Measurements from ENCODE around the gene KANTR. TPM values are rescaled to one million over a fixed set of nuclear protein-coding genes. Genes with fewer than 3 reads are reported as not detected.

KANTR gene
- total and polyA plus RNA-seq, 9 of the 15 experiments (the other 6 are each of a cell fraction or from before 2014, with no cell fraction given): 1.0 to 5.7 (median 3.4) TPM

DNA sequence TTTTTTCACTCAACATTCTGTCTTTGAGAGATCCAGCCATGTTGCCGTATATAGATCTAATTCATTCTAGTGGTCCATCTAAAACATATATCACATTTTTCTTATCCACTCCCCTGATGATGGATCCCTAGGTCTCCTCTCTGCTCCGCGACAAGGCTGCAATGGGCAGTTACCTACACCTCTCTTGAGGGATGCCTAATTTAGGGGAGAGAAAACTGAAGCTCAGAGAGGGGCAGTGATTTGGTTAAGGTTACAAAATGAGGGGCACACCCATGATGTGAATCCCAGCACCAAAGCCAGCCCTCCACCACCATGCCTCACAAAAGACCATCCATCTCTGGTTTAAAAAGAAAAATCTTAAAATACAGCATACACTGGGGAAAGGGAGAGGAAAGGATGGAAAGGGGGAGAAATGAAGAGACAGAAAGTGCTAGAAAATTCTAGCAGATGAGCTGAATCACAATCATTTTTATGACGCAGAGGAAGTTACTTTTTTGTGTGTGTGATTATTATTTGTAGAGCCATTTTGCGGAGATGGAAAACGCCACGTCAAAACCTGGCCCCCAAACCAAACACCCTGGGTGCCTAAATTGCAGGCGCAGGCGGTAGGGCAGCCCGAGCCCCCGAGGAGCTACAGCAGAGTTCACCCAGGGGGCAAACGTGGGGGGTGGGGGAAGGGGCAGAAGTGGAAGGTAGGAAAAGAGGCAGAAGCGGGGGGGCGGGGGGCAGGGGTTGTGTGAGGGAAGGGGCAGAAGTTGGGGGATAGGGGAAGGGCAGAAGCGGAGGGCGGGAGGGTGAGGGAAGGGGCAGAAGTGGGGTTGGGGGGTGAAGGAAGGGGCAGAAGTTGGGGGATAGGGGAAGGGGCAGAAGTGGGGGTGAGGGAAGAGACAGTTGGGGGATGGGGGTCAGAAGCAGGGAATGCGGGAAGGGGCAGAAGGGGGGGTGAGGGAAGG, 13.0 kb upstream of the KANTR start:
- DNase-seq (ENCODE audit: extremely low read depth in 1 of 4, low spot score in 3 of 4) (no peak), ATAC-seq (no peak), FAIRE-seq (no peak)
- Histone ChIP-seq H3K4me1 (replicated peaks in 1 of 2; ENCODE audit: control insufficient read depth in 2 of 2, insufficient read depth in 2 of 2, low read length in 2 of 2) (peaks cover 0 to 20% of the 10 kb centered on the region in 2 experiments; a peak in 3 of 5 replicates), H3K27me3 (ENCODE audit: control insufficient read depth in 2 of 2, insufficient read depth in 2 of 2, low read length in 2 of 2) (no peaks in the 10 kb centered on the region; a peak in 1 of 5 replicates), H4K20me1 (replicated peaks; ENCODE audit: control insufficient read depth, insufficient read depth, low read length) (0 out of 2 replicates have a peak, but pooled peaks cover 3% of the 10 kb centered on the region), H2AFZ (ENCODE audit: low read depth, low read length) (no peak overlapping the region), H3K9ac (ENCODE audit: insufficient read depth in 1 of 2, low read depth in 2 of 2, low read length in 2 of 2) (no peak overlapping the region), H3K36me3 (ENCODE audit: control insufficient read depth, insufficient read depth, low read length) (peaks cover 16% of the 10 kb centered on the region; the same call in 2 of the 3 replicates), H3K9me1 (ENCODE audit: control insufficient read depth, insufficient read depth, low read length) (no peaks in the 10 kb centered on the region), H3K4me3 (no peak overlapping the region), H3K4me2 (ENCODE audit: insufficient read depth, low read length) (no peak overlapping the region), H3K9me3 (replicated peaks; ENCODE audit: control insufficient read depth, insufficient read depth, low read depth, low read length) (no peaks in the 10 kb centered on the region), H3K79me2 (ENCODE audit: control insufficient read depth, insufficient read depth, low read length) (peaks cover 10% of the 10 kb centered on the region), H3K27ac (ENCODE audit: extremely low read depth, low read depth, low read length) (no peak overlapping the region)
- TF ChIP-seq NFE2 (IDR thresholded peaks at IDR 0.05; ENCODE audit: low read depth) (no peak), NUFIP1 (IDR thresholded peaks at IDR 0.05; ENCODE audit: partially characterized antibody) (no peak), JUND (IDR thresholded peaks at IDR 0.05; ENCODE audit: borderline replicate concordance, low read depth, low read length) (no peak), JUND (tag; IDR thresholded peaks at IDR 0.05; ENCODE audit: borderline replicate concordance, low read depth, low read length) (no peak), SMAD1 (IDR thresholded peaks at IDR 0.05; ENCODE audit: low read depth, low read length, partially characterized antibody) (no peak), SFPQ (IDR thresholded peaks at IDR 0.05; ENCODE audit: low read depth, low read length) (no peak), ZNF740 (CRISPR knock-in tag; IDR thresholded peaks at IDR 0.05) (no peak), ZNF740 (tag; IDR thresholded peaks at IDR 0.05) (no peak), KLF13 (tag; IDR thresholded peaks at IDR 0.05; ENCODE audit: borderline replicate concordance, low read depth) (no peak), NR2F6 (CRISPR knock-in tag; IDR thresholded peaks at IDR 0.05) (no peak), HBP1 (CRISPR knock-in tag; IDR thresholded peaks at IDR 0.05) (no peak), U2AF2 (optimal IDR thresholded peaks at IDR 0.05; ENCODE audit: low read depth, low read length) (no peak), DLX4 (CRISPR knock-in tag; IDR thresholded peaks at IDR 0.05) (no peak)
- TF ChIP-seq, protein P1, sequence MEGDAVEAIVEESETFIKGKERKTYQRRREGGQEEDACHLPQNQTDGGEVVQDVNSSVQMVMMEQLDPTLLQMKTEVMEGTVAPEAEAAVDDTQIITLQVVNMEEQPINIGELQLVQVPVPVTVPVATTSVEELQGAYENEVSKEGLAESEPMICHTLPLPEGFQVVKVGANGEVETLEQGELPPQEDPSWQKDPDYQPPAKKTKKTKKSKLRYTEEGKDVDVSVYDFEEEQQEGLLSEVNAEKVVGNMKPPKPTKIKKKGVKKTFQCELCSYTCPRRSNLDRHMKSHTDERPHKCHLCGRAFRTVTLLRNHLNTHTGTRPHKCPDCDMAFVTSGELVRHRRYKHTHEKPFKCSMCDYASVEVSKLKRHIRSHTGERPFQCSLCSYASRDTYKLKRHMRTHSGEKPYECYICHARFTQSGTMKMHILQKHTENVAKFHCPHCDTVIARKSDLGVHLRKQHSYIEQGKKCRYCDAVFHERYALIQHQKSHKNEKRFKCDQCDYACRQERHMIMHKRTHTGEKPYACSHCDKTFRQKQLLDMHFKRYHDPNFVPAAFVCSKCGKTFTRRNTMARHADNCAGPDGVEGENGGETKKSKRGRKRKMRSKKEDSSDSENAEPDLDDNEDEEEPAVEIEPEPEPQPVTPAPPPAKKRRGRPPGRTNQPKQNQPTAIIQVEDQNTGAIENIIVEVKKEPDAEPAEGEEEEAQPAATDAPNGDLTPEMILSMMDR (IDR thresholded peaks at IDR 0.05 in 2 of 3, conservative IDR thresholded peaks at IDR 0.05 in 1 of 3; ENCODE audit: insufficient read depth in 2 of 3, low read depth in 1 of 3, low read length in 3 of 3): no peak
- no TSS peak for BruUV-seq (replicated peaks)
- ChIA-PET POLR2A (no interaction called here), CTCF (ENCODE audit: low intra/inter-chr PET ratio) (no interaction called here)
- in situ Hi-C loops (cut with MboI) (no loop called here), intact Hi-C loops (cut with micrococcal nuclease) (no loop called here)
- WGBS (ENCODE audit: insufficient coverage, low coverage, missing lambda C conversion rate): 26% methylated on average over 7 of the region's 17 CpGs

All from K562 (cell line).